PC-9 (cell line): ENCODE results near the gene ALOXE3. TPM values are rescaled to one million over a fixed set of nuclear protein-coding genes. Genes with fewer than 3 reads are reported as not detected.

Experiments used
- BruUV-seq: library from RNA; stranded (reverse); fragments of 400-500 nt; replicated peaks from 2 replicates; lab custom pipeline; 2021; lab: Mats Ljungman, UMichigan
- CTCF ChIA-PET: fragments of 300-600 bp; sonication (Branson Sonifier 250); formaldehyde crosslinking; loops from one replicate; lab custom pipeline; 2022; ENCODE audit warnings: antibody characterized with exemption; lab: Charles Lee
- POLR2A ChIA-PET: fragments of 300-600 bp; sonication (Branson Sonifier 250); formaldehyde crosslinking; loops from one replicate; lab custom pipeline; 2022; ENCODE audit warnings: antibody characterized with exemption; ENCODE audit not compliant: unreplicated experiment; lab: Charles Lee
- DNase-seq, 2 experiments: peaks; one replicate each; pipeline versions ENCODE4 v3.0.0 to v3.0.0-alpha.2; 2015 to 2022; ENCODE audit warnings: mixed read lengths in 1 of 2
- H2AFZ ChIP-seq: fragments of 200-600 bp; sonication (generic); 2 replicates; pipeline ENCODE4 v1.8.1; 2017; ENCODE audit warnings: antibody characterized with exemption
- H3F3A ChIP-seq: fragments of 200-600 bp; sonication (generic); 2 replicates; pipeline ENCODE4 v1.8.1; 2017; ENCODE audit warnings: antibody characterized with exemption, mild to moderate bottlenecking, low read depth; ENCODE audit not compliant: insufficient read depth
- H3K27ac ChIP-seq: fragments of 200-600 bp; sonication (generic); 2 replicates; pipeline ENCODE4 v1.6.1; 2016; ENCODE audit warnings: mixed run types
- H3K27me3 ChIP-seq: fragments of 200-600 bp; sonication (generic); 2 replicates; pipeline ENCODE4 v1.6.1; 2016; ENCODE audit warnings: low read depth, mixed run types; ENCODE audit not compliant: insufficient read depth
- H3K36me3 ChIP-seq: fragments of 200-600 bp; sonication (generic); 2 replicates; pipeline ENCODE4 v1.6.1; 2016; ENCODE audit warnings: low read depth, mixed run types
- H3K4me1 ChIP-seq: fragments of 200-600 bp; sonication (generic); replicated peaks from 2 replicates; pipeline ENCODE4 v1.6.1; 2016; ENCODE audit warnings: mixed run types; ENCODE audit not compliant: insufficient read depth
- H3K4me2 ChIP-seq: fragments of 200-600 bp; sonication (generic); 2 replicates; pipeline ENCODE4 v1.6.1; 2017; ENCODE audit warnings: mixed run types
- H3K4me3 ChIP-seq: fragments of 200-600 bp; sonication (generic); 2 replicates; pipeline ENCODE4 v1.6.1; 2016; ENCODE audit warnings: mixed run types
- H3K79me2 ChIP-seq: fragments of 200-600 bp; sonication (generic); 2 replicates; pipeline ENCODE4 v1.6.1; 2017; ENCODE audit warnings: low read depth, mixed run types
- H3K9me2 ChIP-seq: fragments of 200-600 bp; sonication (generic); 2 replicates; pipeline ENCODE4 v1.8.1; 2017; ENCODE audit warnings: mild to moderate bottlenecking; ENCODE audit not compliant: insufficient read depth
- H3K9me3 ChIP-seq: fragments of 200-600 bp; sonication (generic); 2 replicates; pipeline ENCODE4 v1.8.1; 2016; ENCODE audit warnings: low read depth; ENCODE audit not compliant: insufficient read depth
- H4K20me1 ChIP-seq: fragments of 200-600 bp; sonication (generic); 2 replicates; pipeline ENCODE4 v1.8.1; 2017; ENCODE audit not compliant: insufficient read depth
- EZH2 ChIP-seq: fragments of 200-600 bp; sonication (generic); IDR thresholded peaks from 2 replicates; pipeline ENCODE4 v1.8.0; 2017; ENCODE audit warnings: antibody characterized with exemption, low read depth
- intact Hi-C: fragments of 100-400 bp; cut with micrococcal nuclease; formaldehyde crosslinking; loops from one replicate; pipeline ENCODE4 v1.10.0; 2022; ENCODE audit not compliant: unreplicated experiment
- total RNA-seq: library from RNA; stranded (reverse); gene quantifications from 2 replicates; pipeline ENCODE4 v1.2.3, GENCODE V29; 2021
- TF ChIP-seq, protein P1 (sequence below): fragments of 200-600 bp; sonication (generic); conservative IDR thresholded peaks from 2 replicates; pipeline ENCODE4 v1.6.1; 2017; ENCODE audit warnings: mixed run types, antibody characterized with exemption, mild to moderate bottlenecking, moderate library complexity

Gene ALOXE3
- total RNA-seq, 1 experiment from 2014 or later, result 1.4 TPM

DNA sequence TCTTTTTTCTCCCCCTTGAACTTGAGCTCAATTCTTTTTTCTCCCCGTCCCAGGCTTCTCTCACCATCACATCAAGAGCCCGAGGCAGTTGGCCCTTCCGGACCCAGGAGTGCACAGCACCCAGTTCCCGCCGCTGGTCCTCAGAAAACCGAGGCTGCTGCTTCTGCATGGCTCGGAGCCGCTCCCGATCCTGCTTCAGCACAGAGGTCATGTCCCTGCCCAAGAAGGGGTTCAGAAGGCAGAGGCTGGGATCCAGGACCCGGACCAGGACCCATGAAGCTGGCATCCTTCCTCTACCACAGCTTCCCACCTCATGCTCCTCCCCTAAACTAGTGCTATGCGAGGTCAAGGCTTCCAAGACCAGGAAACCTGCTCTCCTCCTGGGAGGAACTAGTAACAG, 23.4 kb upstream of the ALOXE3 start:
- Histone ChIP-seq H3K4me1 (peaks cover 8% of the 10 kb centered on the region; the same call in 1 of the 2 replicates), H3K4me3 (no peak overlapping the region), H3K36me3 (no peaks in the 10 kb centered on the region), H2AFZ (no peak overlapping the region), H3K27me3 (no peaks in the 10 kb centered on the region), H3K27ac (no peak overlapping the region), H3K9me3 (no peaks in the 10 kb centered on the region), H3K4me2 (no peak overlapping the region), H3K79me2 (no peaks in the 10 kb centered on the region), H3K9me2 (no peaks in the 10 kb centered on the region), H4K20me1 (no peaks in the 10 kb centered on the region), H3F3A (peaks cover 12% of the 10 kb centered on the region; the same call in 1 of the 2 replicates)
- TF ChIP-seq EZH2, result no peak
- TF ChIP-seq, protein P1, sequence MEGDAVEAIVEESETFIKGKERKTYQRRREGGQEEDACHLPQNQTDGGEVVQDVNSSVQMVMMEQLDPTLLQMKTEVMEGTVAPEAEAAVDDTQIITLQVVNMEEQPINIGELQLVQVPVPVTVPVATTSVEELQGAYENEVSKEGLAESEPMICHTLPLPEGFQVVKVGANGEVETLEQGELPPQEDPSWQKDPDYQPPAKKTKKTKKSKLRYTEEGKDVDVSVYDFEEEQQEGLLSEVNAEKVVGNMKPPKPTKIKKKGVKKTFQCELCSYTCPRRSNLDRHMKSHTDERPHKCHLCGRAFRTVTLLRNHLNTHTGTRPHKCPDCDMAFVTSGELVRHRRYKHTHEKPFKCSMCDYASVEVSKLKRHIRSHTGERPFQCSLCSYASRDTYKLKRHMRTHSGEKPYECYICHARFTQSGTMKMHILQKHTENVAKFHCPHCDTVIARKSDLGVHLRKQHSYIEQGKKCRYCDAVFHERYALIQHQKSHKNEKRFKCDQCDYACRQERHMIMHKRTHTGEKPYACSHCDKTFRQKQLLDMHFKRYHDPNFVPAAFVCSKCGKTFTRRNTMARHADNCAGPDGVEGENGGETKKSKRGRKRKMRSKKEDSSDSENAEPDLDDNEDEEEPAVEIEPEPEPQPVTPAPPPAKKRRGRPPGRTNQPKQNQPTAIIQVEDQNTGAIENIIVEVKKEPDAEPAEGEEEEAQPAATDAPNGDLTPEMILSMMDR, result no peak
- intact Hi-C loops, result no loop called here
- no TSS peak for BruUV-seq
- DNase-seq, result no peak
- ChIA-PET POLR2A (no interaction called here), CTCF (no interaction called here)

DNA sequence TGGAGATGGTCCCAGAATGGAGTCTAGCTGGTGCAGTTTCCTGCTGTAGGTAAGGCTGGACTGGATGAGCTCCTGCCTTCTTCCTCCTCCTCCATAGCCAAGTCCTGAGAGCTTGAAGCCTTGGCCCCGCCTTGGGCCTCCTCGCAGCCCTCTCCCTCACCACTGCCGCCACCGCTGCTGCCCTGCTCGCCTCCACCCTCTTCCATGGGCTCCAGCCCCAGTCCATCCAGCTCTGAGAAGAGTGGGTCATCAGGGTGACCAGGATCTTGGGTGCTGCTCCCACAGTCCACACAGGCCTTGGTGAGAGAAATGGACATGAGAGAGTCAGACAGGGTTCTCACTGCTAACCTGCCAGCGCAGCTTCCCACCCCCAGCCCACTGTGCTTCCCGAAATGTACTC, 22.7 kb upstream of the ALOXE3 start:
- BruUV-seq, result no TSS peak
- Histone ChIP-seq H3K9me2 (no peaks in the 10 kb centered on the region), H3K36me3 (no peaks in the 10 kb centered on the region), H3K79me2 (no peaks in the 10 kb centered on the region), H3K9me3 (no peaks in the 10 kb centered on the region), H3K4me2 (no peak overlapping the region), H3F3A (peaks cover 12% of the 10 kb centered on the region; the same call in 1 of the 2 replicates), H2AFZ (no peak overlapping the region), H4K20me1 (no peaks in the 10 kb centered on the region), H3K4me1 (peaks cover 8% of the 10 kb centered on the region; the same call in 1 of the 2 replicates), H3K4me3 (no peak overlapping the region), H3K27me3 (no peaks in the 10 kb centered on the region), H3K27ac (no peak overlapping the region)
- TF ChIP-seq, protein P1, result no peak
- TF ChIP-seq EZH2, result no peak
- POLR2A ChIA-PET, result interaction anchor here (0.6 kb wide), 1 partner anchor 32 kb away, joined by 4 read pairs; no protein-coding TSS in a partner anchor
- intact Hi-C loops, result no loop called here
- CTCF ChIA-PET, result no interaction called here
- DNase-seq, result no peak

DNA sequence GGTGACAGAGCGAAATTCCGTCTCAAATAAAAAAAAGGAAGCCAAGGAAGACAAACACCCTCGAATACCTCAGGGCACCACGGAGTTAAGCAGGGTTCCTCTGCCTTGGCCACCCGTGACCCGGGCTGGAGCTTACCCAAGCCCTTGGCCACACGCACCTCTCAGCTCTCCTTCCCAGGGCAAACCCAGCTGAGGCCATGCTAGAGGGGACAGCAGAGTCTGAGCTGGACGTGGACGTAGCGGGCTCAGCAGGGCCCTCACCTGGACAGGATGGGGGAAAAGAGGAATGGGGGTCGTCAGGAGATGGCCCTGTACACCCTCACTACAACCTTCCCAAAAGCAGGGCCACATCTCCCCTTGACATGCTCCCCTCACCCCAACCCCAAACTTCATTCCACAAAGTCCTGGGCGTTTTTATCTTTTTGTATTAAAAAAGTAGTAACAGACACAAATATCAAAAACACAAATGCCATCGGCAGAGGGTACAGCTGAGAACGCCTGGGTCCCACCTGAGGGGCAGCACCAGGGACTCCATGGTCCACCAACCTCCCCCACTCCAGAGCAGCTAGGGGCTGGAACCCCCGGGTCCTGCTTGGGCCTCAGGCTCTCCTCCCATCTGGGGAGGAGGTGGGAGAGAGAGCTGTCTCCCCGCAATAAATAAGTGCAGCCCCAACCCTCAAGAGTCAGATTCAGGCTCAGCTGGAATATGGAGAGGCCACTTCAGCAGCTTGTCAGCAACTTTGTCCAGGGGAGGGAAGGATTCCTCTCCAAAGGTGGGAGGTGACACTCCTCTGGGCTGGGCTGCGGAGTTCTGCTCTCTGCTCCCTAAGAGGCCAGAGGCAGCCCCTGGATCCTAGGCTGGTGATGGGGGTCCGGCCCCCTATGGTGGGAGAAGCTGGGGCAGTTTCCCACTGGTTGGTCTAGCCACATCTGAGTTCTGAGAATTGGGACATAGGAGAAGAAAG, 22.0 kb upstream of the ALOXE3 start:
- DNase-seq, result no peak
- POLR2A ChIA-PET, result interaction anchor here (0.6 kb wide), 1 partner anchor 33 kb away, joined by 4 read pairs; no protein-coding TSS in a partner anchor
- intact Hi-C loops, result no loop called here
- CTCF ChIA-PET, result no interaction called here
- no peaks in the 10 kb centered on the region for H3K79me2 ChIP-seq
- no TSS peak for BruUV-seq
- no peaks in the 10 kb centered on the region for H3K27me3 ChIP-seq
- no peaks in the 10 kb centered on the region for H3K9me2 ChIP-seq
- H3F3A ChIP-seq, result peaks cover 12% of the 10 kb centered on the region; the same call in 1 of the 2 replicates
- H3K9me3 ChIP-seq, result no peaks in the 10 kb centered on the region
- H3K4me3 ChIP-seq, result no peak overlapping the region
- no peak overlapping the region for H3K4me2 ChIP-seq
- H3K4me1 ChIP-seq, result peaks cover 8% of the 10 kb centered on the region; the same call in 1 of the 2 replicates
- no peak overlapping the region for H2AFZ ChIP-seq
- no peak overlapping the region for H3K27ac ChIP-seq
- no peaks in the 10 kb centered on the region for H4K20me1 ChIP-seq
- no peaks in the 10 kb centered on the region for H3K36me3 ChIP-seq
- TF ChIP-seq, protein P1, result no peak
- TF ChIP-seq EZH2, result no peak
